M059J (cell line): Measurements from ENCODE around the gene ABR. TPM values are rescaled to one million over a fixed set of nuclear protein-coding genes. Genes with fewer than 3 reads are reported as not detected.

ENCODE experiments used
- DNase-seq: peaks from one replicate; pipeline ENCODE4 v3.0.0-alpha.2; 2012; ENCODE audit warnings: low read depth
- total RNA-seq: library from RNA; depleted of rRNA; stranded (reverse); fragments of >200 nt; shearing (Covaris generic); gene quantifications from 2 replicates; pipeline ENCODE4 v1.2.3, GENCODE V29; 2014; rRNA removed

The ABR gene
- 31.7 and 47.3 TPM in 2 replicates for total RNA-seq

GRCh38 chr17:1179818-1180742 is at the start of gene ABR:
ABR (minus strand) TSS chr17:1179981; CDS start chr17:1179727, 254 bp downstream.
- DNase-seq = no peak

- no peak for DNase-seq
Measured at GRCh38 chr17:1229349-1229899, 49.6 kb upstream of the ABR start.

GRCh38 chr17:1228781-1229348 is 49.1 kb upstream of the ABR start:
- no peak for DNase-seq

GRCh38 chr17:1227917-1228780 is 48.4 kb upstream of the ABR start:
- DNase-seq = no peak

- no peak for DNase-seq
Measured at GRCh38 chr17:1227365-1227764, 47.6 kb upstream of the ABR start.

GRCh38 chr17:1226308-1226707 is 46.5 kb upstream of the ABR start:
- no peak for DNase-seq

GRCh38 chr17:1224330-1224729 is 44.5 kb upstream of the ABR start:
- DNase-seq = no peak

GRCh38 chr17:1223662-1224061 is 43.9 kb upstream of the ABR start:
- no peak for DNase-seq

GRCh38 chr17:1222321-1222720 is 42.5 kb upstream of the ABR start:
- DNase-seq = peak; percentile 40

GRCh38 chr17:1221209-1221608 is 41.4 kb upstream of the ABR start:
- DNase-seq = no peak

GRCh38 chr17:1220346-1220745 is 40.6 kb upstream of the ABR start:
- no peak for DNase-seq

- DNase-seq = no peak
Measured at GRCh38 chr17:1217089-1217385, 37.3 kb upstream of the ABR start.

- no peak for DNase-seq
Measured at GRCh38 chr17:1216217-1217088, 36.7 kb upstream of the ABR start.

- DNase-seq = no peak
Measured at GRCh38 chr17:1212946-1213345, 33.2 kb upstream of the ABR start.

GRCh38 chr17:1211287-1211686 is 31.5 kb upstream of the ABR start:
- no peak for DNase-seq

GRCh38 chr17:1208966-1209365 is 29.2 kb upstream of the ABR start:
- no peak for DNase-seq

GRCh38 chr17:1206026-1206777 is 26.4 kb upstream of the ABR start:
- DNase-seq = no peak

GRCh38 chr17:1203967-1204291 is 24.1 kb upstream of the ABR start:
- DNase-seq = no peak

GRCh38 chr17:1203111-1203966 is 23.6 kb upstream of the ABR start:
- no peak for DNase-seq

- DNase-seq = no peak
Measured at GRCh38 chr17:1202291-1202690, 22.5 kb upstream of the ABR start.
